T-helper 17 cell (primary cell): Measurements from ENCODE around the gene FAM3A. TPM values are rescaled to one million over a fixed set of nuclear protein-coding genes. Genes with fewer than 3 reads are reported as not detected.
A peak's percentile ranks its signal among the peaks of the same experiment; 100 is the strongest.

Experiments
- ATAC-seq: fragments of 150-1000 bp; cut with Tn5 transposase; 2 replicates; pipeline ENCODE4 v1.10.0; 2021; ENCODE audit warnings: mild to moderate bottlenecking, moderate library complexity
- DNase-seq, 3 donors: peaks; one replicate each; pipeline versions ENCODE4 v3.0.0 to v3.0.0-alpha.2; 2020 to 2021
- H3K9me3 ChIP-seq: one replicate; pipeline ENCODE4 v1.7.0; 2013; ENCODE audit warnings: low read length, mild to moderate bottlenecking; ENCODE audit not compliant: control insufficient read depth, poor library complexity, severe bottlenecking
- H3K27ac Mint-ChIP-seq: one replicate; pipeline ENCODE4 v1.8.0; 2022; ENCODE audit warnings: mild to moderate bottlenecking, moderate library complexity, mixed read lengths
- H3K27me3 Mint-ChIP-seq: one replicate; pipeline ENCODE4 v1.8.0; 2022; ENCODE audit warnings: mixed read lengths
- H3K36me3 Mint-ChIP-seq: one replicate; pipeline ENCODE4 v1.8.0; 2022; ENCODE audit warnings: low read depth, mixed read lengths
- H3K4me1 Mint-ChIP-seq: one replicate; pipeline ENCODE4 v1.8.0; 2022; ENCODE audit warnings: mild to moderate bottlenecking, mixed read lengths
- H3K4me3 Mint-ChIP-seq: one replicate; pipeline ENCODE4 v1.8.0; 2022; ENCODE audit warnings: mild to moderate bottlenecking, moderate library complexity, mixed read lengths
- total RNA-seq, 4 donors: library from RNA in 2 of 4; stranded (reverse) in 2 of 4; gene quantifications; one replicate each; pipeline ENCODE4 v1.2.3 and lab custom pipeline; 2022 to 2026

Gene FAM3A
- total RNA-seq, 2 donors from 2014 or later, result 32.5 to 34.0 TPM

- Mint-ChIP-seq H3K36me3 (no peaks in the 10 kb centered on the region), H3K27ac (no peak overlapping the region), H3K4me3 (peak overlapping the region; percentile 57), H3K27me3 (no peaks in the 10 kb centered on the region), H3K4me1 (peaks cover 12% of the 10 kb centered on the region)
- peak; percentile 91 for ATAC-seq
- peak in 1 of 3 donors; percentile 32 for DNase-seq
- H3K9me3 ChIP-seq, result no peaks in the 10 kb centered on the region
Observed at GRCh38 chrX:154526901-154527675, 11.1 kb upstream of the FAM3A start.

DNA sequence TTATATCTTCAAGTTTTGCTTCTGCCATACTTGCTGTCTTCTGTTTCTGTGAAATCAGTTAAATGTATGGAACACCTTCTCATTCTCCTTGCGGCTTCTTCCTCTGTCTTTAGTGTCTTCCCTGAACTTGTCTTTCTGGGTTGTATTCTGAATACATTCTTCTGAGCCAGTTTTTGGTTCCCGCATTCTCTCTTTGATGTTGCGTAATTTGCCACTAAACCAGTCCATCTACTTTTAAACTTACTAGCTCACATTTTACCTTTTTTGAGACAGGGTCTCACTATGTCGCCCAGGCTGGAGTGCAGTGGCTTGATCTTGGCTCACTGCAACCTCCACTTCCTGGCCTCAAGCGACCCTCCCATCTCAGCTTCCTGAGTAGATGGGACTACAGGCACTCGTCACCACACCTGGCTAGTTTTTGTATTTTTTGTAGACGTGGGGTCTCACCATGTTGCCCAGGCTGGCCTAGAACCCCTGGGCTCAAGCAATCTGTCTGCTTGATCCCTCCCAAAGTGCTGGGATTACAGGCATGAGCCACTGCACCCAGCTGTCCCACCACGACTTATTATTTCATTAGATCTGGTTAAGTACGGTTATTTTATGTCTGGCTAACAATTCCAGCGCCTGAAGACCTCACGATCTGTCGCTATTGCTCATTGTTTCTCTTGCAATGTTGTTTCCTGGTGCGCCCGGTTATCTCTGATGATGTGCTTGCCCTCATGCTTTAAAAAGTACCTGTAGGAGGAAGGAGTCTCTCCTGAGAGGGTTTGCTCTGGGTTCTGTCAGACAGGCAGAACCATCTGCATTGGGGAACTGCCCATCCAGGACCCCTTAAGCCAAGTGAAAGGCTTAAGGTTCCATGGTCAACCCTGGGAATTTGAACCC, 9.8 kb upstream of the FAM3A start:
- ATAC-seq, result no peak
- H3K27ac Mint-ChIP-seq, result peak overlapping the region; percentile 56

DNA sequence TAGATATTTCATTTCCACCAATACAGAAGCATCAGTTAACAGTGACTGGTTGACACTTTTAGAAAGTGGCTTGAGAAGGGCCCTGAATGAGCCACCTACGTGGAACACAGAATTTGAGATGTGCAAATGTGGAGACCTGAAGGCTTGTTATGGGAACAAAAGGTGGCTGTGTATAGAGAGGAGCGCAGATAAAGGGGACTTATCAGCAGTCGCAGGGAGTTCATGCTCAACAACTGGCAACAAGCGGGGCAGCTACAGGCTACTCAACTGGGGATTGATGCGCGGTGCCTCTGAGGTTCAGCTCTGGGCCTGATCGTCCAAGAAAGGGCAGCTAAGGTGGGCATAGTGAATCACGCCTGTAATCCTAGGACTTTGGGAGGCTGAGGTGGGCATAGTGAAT, 3.4 kb upstream of the FAM3A start:
- Mint-ChIP-seq H3K36me3 (no peaks in the 10 kb centered on the region), H3K27ac (no peak overlapping the region), H3K27me3 (no peaks in the 10 kb centered on the region), H3K4me3 (no peak overlapping the region), H3K4me1 (peaks cover 10% of the 10 kb centered on the region)
- H3K9me3 ChIP-seq, result no peaks in the 10 kb centered on the region
- ATAC-seq, result no peak
- DNase-seq, result no peak

More for the DNA sequence above, 9.8 kb upstream of the FAM3A start:
- Mint-ChIP-seq H3K4me3 (peak overlapping the region; percentile 55), H3K36me3 (no peaks in the 10 kb centered on the region), H3K27me3 (no peaks in the 10 kb centered on the region), H3K4me1 (peaks cover 12% of the 10 kb centered on the region)
- H3K9me3 ChIP-seq, result no peaks in the 10 kb centered on the region
- no peak for DNase-seq

DNA sequence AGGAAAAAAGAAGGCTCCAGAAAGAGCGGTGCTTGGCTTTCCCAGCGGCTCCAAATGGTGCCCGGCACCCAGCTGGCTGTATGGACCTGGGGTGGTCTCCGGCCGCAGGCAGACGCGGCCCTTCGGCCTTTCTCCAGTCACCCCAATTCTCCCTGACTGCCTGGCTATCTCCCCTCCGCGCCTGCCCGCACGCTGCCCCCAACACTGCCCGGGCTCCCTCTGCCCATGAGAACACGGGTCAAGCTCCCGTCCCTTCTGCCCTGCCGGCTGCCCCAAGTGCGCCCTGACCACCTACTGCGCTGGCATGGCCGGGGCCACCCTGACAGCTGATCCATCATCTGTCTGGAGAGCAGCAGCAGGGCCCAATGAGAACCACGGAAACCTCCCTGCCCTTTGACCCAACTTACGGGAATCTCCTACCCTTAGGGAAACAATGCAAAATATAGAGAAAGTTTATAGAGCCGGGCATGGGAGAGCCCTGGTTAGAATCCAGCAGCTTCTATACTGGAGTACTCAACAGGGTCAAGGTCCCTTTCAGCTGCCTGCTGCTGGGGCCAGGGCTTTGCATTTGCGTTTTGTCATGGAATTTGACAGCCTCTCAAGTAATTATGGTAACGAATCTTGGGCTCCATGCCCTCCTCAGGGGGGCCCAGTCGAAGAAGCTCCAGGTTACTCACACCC, 1.2 kb upstream of the FAM3A start:
- H3K36me3 Mint-ChIP-seq, result no peaks in the 10 kb centered on the region
- no peak for ATAC-seq

GRCh38 chrX:154516656-154517100, 646 bp upstream of the FAM3A start:
- no peaks in the 10 kb centered on the region for H3K9me3 ChIP-seq
- Mint-ChIP-seq H3K4me1 (peaks cover 15% of the 10 kb centered on the region), H3K36me3 (no peaks in the 10 kb centered on the region), H3K4me3 (peak overlapping the region; percentile 88), H3K27me3 (no peaks in the 10 kb centered on the region), H3K27ac (peak overlapping the region; percentile 61)
- peak; percentile 22 for ATAC-seq
- DNase-seq, result no peak

More for the DNA sequence above, 1.2 kb upstream of the FAM3A start:
- Mint-ChIP-seq H3K4me1 (peaks cover 15% of the 10 kb centered on the region), H3K4me3 (peak overlapping the region; percentile 41), H3K27ac (no peak overlapping the region), H3K27me3 (no peaks in the 10 kb centered on the region)
- DNase-seq, result no peak
- H3K9me3 ChIP-seq, result no peaks in the 10 kb centered on the region

- Mint-ChIP-seq H3K27ac (peak overlapping the region; percentile 61), H3K4me1 (peaks cover 15% of the 10 kb centered on the region), H3K36me3 (no peaks in the 10 kb centered on the region), H3K4me3 (peak overlapping the region; percentile 88), H3K27me3 (no peaks in the 10 kb centered on the region)
- no peak for ATAC-seq
- DNase-seq, result no peak
- no peaks in the 10 kb centered on the region for H3K9me3 ChIP-seq
Observed at GRCh38 chrX:154515090-154515965, 704 bp downstream of the FAM3A start.

DNA sequence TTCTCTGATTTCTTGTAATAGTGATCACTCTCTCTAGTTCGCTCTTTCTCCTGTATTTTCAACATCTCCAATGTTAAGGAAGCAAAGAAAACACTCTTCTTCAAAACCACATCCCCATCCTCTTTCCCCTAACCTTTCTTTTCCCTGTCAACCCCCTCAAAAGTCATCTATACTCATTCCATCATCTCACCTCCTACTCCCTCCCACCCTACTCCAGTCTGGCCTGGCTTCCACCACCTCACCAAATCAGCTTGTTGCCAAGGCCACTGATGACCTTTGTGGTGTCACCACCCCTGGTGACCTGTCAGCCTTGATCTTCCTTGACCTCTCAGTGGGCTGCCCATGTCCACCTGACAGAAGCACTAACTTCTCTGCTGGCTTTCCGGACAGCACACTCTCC, 2.3 kb downstream of the FAM3A start:
- DNase-seq (no peak), ATAC-seq (no peak)
- peak overlapping the region; percentile 75 for H3K4me3 Mint-ChIP-seq
- H3K27ac Mint-ChIP-seq, result no peak overlapping the region
- peaks cover 17% of the 10 kb centered on the region for H3K4me1 Mint-ChIP-seq
- peaks cover 2% of the 10 kb centered on the region for H3K36me3 Mint-ChIP-seq
- H3K9me3 ChIP-seq, result no peaks in the 10 kb centered on the region
- no peaks in the 10 kb centered on the region for H3K27me3 Mint-ChIP-seq

DNA sequence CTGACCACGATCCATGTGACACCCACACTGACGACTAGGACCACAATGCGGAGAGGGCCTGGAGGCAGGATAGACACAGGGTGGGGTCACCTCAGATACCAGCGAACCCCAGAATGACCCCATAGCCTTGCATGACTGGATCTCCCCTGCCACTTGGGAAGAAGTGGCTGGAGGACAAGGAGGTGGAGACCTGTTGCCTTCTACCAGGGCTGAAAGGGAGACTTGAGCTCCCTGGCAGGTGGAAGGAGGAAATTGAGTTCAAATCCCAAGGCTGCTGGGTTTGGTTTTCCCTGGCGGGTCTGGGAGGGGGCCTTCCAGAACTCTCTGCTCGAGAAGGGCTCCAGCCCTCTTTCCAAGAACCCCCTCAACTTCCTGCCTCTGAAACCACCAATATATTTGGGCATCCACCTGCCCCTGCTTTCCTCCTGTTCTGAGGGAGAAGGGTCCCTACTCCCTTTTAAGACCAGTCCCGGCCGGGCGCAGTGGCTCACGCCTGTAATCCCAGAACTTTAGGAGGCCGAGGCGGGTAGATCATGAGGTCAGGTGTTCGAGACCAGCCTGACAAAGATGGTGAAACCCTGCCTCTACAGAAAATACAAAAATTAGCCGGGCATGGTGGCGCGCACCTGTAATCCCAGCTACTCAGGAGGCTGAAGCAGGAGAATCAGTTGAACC, 3.0 kb downstream of the FAM3A start:
- ATAC-seq (no peak), DNase-seq (no peak)
- H3K4me3 Mint-ChIP-seq, result no peak overlapping the region
- no peak overlapping the region for H3K27ac Mint-ChIP-seq
- no peaks in the 10 kb centered on the region for H3K9me3 ChIP-seq
- no peaks in the 10 kb centered on the region for H3K27me3 Mint-ChIP-seq
- peaks cover 2% of the 10 kb centered on the region for H3K36me3 Mint-ChIP-seq
- H3K4me1 Mint-ChIP-seq, result peaks cover 20% of the 10 kb centered on the region

- ATAC-seq (no peak), DNase-seq (no peak)
- H3K9me3 ChIP-seq, result no peaks in the 10 kb centered on the region
- H3K27ac Mint-ChIP-seq, result peak overlapping the region; percentile 19
- peaks cover 2% of the 10 kb centered on the region for H3K36me3 Mint-ChIP-seq
- no peaks in the 10 kb centered on the region for H3K27me3 Mint-ChIP-seq
- peaks cover 20% of the 10 kb centered on the region for H3K4me1 Mint-ChIP-seq
- H3K4me3 Mint-ChIP-seq, result no peak overlapping the region
Observed at GRCh38 chrX:154511761-154512160, 4.3 kb downstream of the FAM3A start.

DNA sequence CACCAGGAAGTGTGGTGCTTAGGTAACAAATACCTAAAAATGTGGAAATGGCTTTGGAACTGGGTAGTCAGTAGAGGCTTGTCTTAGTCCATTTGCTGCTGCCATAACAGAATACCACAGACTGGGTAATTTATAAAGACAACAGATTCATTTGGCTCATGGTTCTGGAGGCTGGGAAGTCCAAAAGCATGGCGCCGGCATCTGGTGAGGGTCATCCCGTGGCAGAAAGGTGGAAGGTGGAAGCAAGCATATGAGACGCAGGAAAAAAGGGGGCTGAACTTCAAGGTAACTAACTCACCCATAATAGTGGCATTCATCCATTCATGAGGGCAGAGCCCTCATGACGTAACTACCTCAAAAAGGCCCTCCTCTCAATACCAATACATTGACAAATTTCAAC, 6.6 kb downstream of the FAM3A start:
- ATAC-seq (no peak), DNase-seq (no peak)
- Mint-ChIP-seq H3K36me3 (peaks cover 2% of the 10 kb centered on the region), H3K4me1 (peaks cover 10% of the 10 kb centered on the region), H3K27ac (no peak overlapping the region), H3K4me3 (no peak overlapping the region), H3K27me3 (no peaks in the 10 kb centered on the region)
- H3K9me3 ChIP-seq, result no peaks in the 10 kb centered on the region

GRCh38 chrX:154508384-154508745, 7.7 kb downstream of the FAM3A start:
- Mint-ChIP-seq H3K27me3 (no peaks in the 10 kb centered on the region), H3K27ac (no peak overlapping the region), H3K4me1 (peaks cover 5% of the 10 kb centered on the region), H3K36me3 (peaks cover 2% of the 10 kb centered on the region), H3K4me3 (no peak overlapping the region)
- no peak for ATAC-seq
- no peak for DNase-seq
- no peaks in the 10 kb centered on the region for H3K9me3 ChIP-seq
